ENCODE data around the gene EYA4. TPM values are rescaled to one million over a fixed set of nuclear protein-coding genes. Genes with fewer than 3 reads are reported as not detected.
A peak's percentile ranks its signal among the peaks of the same experiment; 100 is the strongest.

The EYA4 gene
- total RNA-seq, 4 donors from 2014 or later = 0.13 to 0.17 TPM; not detected in 2

DNA sequence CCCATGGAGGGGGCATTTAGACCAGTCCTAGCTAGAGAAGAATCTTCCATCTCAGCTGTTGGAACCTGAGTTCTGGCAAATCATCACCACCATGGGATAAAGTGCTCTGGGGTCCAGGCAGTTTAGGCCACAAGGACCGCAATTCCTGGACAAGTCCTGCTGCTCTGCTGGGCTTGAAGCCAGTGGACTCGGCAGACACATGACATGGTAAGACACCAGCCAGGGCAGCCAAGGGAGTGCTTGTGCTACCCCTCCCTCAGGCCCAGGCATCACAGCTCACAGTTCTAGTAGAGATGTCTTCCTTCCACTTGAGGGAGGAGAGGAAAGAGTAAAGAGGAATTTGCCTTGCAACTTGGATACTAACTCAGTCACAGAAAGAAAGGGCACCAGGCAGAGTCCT, 246.0 kb downstream of the EYA4 start:
- intact Hi-C loops (cut with DNase I; ENCODE audit: low total_unique reads) = no loop called here
- TF ChIP-seq CTCF (IDR thresholded peaks at IDR 0.05) = no peak
- WGBS, 2 donors = 86 to 94% methylated on average over 1 to 2 of the region's 2 CpGs
- DNase-seq (ENCODE audit: low spot score in 2 of 2) = no peak
- no peak overlapping the region for H3K4me3 ChIP-seq (ENCODE audit: low read depth, poor library complexity, severe bottlenecking)

DNA sequence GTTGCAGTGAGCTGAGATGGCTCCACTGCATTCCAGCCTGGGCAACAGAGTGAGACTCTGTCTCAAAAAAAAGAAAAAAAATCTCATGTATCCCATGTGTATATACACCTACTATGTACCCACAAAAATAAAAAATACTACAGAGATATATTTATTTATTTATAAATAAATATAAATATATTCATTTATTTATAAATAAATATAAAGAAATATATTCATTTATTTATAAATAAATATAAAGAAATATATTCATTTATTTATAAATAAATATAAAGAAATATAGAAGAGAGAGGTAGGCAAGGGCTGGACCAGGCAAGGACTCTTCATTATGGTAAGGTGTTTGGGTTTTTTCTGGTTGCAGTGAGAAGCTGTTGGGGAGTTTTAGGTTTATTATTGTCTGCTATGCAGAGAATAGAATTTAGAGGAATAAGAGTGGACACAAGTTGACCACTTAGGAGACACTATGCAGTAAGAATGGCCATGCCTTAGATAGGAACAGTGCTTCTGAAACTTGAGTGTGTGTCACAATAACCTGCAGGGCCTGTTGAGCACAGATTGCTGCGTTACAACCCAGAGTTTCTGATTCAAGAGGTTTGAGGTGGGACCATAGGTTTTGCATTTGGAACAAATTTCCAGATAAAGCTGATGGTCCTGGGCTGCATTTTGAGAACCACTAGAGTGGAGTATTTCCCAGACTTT, 254.2 kb downstream of the EYA4 start:
- WGBS, 2 donors = 80 to 86% methylated on average over 1 of the region's 1 CpG
- TF ChIP-seq CTCF (IDR thresholded peaks at IDR 0.05) (no peak), POLR2A (IDR thresholded peaks at IDR 0.05) (no peak)
- DNase-seq (ENCODE audit: low spot score in 2 of 2) = no peak
- intact Hi-C loops (cut with DNase I; ENCODE audit: low total_unique reads) = no loop called here
- no peak overlapping the region for H3K4me3 ChIP-seq (ENCODE audit: low read depth, poor library complexity, severe bottlenecking)

GRCh38 chr6:133499662-133500061, 258.5 kb downstream of the EYA4 start:
- intact Hi-C loops (cut with DNase I; ENCODE audit: low total_unique reads) = no loop called here
- TF ChIP-seq CTCF (IDR thresholded peaks at IDR 0.05) (no peak), POLR2A (IDR thresholded peaks at IDR 0.05) (no peak)
- 72 to 76% methylated on average over 3 of the region's 3 CpGs for WGBS, 2 donors
- DNase-seq (ENCODE audit: low spot score in 2 of 2) = no peak
- no peak overlapping the region for H3K4me3 ChIP-seq (ENCODE audit: low read depth, poor library complexity, severe bottlenecking)

DNA sequence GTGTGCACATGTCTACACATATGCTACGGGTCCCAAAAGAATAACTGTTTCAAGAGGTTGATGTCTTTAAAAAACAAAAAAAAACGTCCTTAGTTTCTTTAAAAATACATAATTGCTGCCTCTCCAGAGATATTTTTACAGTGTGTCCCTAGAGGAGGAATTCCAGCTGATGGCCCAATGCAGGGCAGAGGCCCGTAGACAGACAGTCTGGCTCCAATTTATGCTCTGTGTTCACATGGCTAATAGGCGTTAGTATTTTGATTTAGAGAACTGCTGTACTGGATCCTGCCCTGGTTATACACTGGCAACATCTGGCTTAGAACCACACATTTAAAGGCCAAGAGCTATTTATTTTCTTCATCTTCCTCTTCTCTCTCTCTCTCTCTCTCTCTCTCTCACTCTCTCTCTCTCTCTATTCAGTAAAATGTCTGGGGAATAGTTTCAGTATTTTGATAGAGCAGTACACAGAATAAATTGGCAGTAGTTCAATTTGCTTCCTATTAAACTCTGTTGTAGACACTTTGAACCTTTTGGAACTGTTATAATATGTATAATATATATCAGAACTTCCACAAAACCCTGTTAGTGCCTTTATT, 260.6 kb downstream of the EYA4 start:
- intact Hi-C loops (cut with DNase I; ENCODE audit: low total_unique reads) = no loop called here
- no peak overlapping the region for H3K4me3 ChIP-seq (ENCODE audit: low read depth, poor library complexity, severe bottlenecking)
- no peak for TF ChIP-seq POLR2A (IDR thresholded peaks at IDR 0.05)
- TF ChIP-seq CTCF (IDR thresholded peaks at IDR 0.05) = no peak
- 43% methylated on average over 4 of the region's 4 CpGs for WGBS, 2 donors
- DNase-seq (ENCODE audit: low spot score in 2 of 2) = no peak

GRCh38 chr6:133502441-133503335, 261.5 kb downstream of the EYA4 start:
- 45 to 56% methylated on average over 2 of the region's 2 CpGs for WGBS, 2 donors
- H3K4me3 ChIP-seq (ENCODE audit: low read depth, poor library complexity, severe bottlenecking) = no peak overlapping the region
- intact Hi-C loops (cut with DNase I; ENCODE audit: low total_unique reads) = no loop called here
- TF ChIP-seq POLR2A (IDR thresholded peaks at IDR 0.05) (no peak), CTCF (IDR thresholded peaks at IDR 0.05) (no peak)
- peak; percentile 17 to 85 for DNase-seq (ENCODE audit: low spot score in 2 of 2)
